ENCODE results near the gene ANGPT4. TPM values are rescaled to one million over a fixed set of nuclear protein-coding genes. Genes with fewer than 3 reads are reported as not detected.

ANGPT4 gene
- total RNA-seq, 1 donor, result not detected

DNA sequence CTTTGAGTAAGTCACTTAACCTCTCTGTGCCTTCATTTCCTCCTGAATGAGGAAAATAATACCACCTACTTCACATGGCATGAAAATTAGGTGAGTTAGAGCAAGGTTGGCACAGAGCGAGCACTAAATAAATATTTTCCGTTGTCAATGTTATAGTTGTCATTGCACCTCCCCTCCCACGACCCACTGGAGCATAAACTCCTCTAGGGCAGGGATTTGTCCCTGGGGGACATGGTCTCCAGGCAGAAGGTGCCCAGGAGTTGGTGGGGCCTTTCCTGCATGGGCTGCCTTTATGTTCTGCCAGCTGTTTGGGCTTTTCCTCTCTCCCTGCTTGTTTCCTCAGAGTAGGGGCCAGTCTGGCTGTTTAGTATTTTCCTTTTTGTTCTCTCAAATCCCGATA, 1.3 kb upstream of the ANGPT4 start:
- DNase-seq (ENCODE audit: low read depth), result no peak
- no peak overlapping the region for H3K4me3 ChIP-seq (ENCODE audit: low read depth, low read length)
- TF ChIP-seq, protein P1, sequence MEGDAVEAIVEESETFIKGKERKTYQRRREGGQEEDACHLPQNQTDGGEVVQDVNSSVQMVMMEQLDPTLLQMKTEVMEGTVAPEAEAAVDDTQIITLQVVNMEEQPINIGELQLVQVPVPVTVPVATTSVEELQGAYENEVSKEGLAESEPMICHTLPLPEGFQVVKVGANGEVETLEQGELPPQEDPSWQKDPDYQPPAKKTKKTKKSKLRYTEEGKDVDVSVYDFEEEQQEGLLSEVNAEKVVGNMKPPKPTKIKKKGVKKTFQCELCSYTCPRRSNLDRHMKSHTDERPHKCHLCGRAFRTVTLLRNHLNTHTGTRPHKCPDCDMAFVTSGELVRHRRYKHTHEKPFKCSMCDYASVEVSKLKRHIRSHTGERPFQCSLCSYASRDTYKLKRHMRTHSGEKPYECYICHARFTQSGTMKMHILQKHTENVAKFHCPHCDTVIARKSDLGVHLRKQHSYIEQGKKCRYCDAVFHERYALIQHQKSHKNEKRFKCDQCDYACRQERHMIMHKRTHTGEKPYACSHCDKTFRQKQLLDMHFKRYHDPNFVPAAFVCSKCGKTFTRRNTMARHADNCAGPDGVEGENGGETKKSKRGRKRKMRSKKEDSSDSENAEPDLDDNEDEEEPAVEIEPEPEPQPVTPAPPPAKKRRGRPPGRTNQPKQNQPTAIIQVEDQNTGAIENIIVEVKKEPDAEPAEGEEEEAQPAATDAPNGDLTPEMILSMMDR (IDR thresholded peaks at IDR 0.05; ENCODE audit: insufficient read depth, low read length), result no peak

DNA sequence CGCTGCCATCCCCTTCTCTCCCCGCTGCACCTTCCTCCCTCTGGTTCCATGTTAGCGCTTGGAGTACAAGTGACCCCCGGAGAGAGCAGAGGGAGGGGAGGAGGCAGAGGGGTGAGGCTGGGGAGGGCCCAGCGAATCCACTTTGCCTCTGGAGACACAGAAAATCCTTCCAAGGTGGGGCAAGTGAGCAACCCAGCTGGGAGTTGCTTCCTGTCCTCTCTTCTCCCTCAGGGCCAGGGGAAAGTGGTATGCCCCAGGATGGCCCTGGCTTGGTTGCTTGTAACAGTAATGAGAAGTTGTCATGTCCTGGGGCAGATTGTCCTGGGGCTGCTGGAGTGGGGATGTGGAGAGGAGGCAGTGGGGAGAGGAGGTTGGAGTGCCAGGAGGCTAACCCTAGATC, 691 bp upstream of the ANGPT4 start:
- TF ChIP-seq, protein P1 (IDR thresholded peaks at IDR 0.05; ENCODE audit: insufficient read depth, low read length), result no peak
- H3K4me3 ChIP-seq (ENCODE audit: low read depth, low read length), result no peak overlapping the region
- DNase-seq (ENCODE audit: low read depth), result no peak

DNA sequence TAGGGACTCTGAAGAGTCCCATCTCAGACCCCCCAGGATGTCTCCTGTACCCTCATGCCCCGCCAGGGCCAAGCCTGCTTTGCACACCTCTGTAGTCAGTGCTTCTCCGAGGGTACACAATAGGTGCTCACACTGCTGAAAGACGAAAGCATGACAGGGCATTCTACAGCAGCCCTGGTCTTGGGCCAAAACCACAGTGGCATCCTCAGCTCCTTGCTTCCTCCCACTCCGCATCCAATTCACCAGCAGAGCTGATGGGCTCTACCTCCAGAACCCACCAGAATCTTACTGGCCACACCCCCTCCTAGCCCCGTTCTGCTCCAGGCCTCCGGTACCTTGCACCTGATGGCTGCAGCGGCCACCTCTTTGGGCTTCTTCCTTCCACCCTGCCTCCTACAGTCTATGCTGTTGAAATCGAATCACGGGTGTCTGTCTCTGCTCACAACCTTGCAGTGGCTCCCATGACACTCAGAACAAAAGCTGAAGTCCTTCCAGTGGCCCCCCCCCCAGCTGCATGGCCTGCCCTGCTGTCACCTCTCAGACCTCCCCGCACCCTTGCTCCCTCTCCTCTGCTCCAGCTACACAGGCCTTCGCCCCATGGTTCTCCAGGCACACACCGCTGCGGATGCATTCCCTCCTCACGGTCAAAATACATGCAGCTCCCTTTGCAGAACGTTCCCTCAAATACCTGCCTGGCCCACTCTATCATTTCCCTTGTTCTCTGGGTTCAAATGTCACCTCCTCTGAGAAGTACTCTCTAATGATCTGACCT, 1.2 kb downstream of the ANGPT4 start:
- H3K4me3 ChIP-seq (ENCODE audit: low read depth, low read length), result no peak overlapping the region
- TF ChIP-seq, protein P1 (IDR thresholded peaks at IDR 0.05; ENCODE audit: insufficient read depth, low read length), result no peak
- no peak for DNase-seq (ENCODE audit: low read depth)

DNA sequence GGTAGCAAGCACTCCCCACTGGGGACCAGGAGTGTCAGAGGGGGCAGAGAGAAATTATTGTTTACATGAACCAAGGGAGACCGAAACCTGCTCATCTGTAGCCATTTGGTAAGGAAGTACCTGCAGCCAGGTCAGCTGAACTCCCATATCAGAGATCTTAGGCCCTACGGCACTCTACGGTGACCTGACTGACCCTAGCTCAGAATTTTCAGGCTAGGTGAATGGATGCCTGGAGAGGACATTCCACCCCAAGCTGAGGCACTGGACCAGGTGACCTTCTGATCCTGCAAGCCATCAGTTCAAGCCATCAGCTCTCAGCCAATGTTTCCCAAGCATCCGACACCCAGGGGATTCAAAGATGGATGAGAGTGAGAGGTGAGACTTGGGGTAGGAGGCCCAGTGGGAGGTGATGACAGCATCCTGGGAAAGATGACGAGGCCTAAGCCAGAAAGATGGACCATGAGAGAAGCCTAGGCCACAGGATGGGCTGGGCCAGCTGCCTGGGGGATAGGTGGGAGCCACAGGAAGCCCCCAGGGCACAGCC, 2.8 kb downstream of the ANGPT4 start:
- TF ChIP-seq, protein P1 (IDR thresholded peaks at IDR 0.05; ENCODE audit: insufficient read depth, low read length), result no peak
- H3K4me3 ChIP-seq (ENCODE audit: low read depth, low read length), result no peak overlapping the region
- DNase-seq (ENCODE audit: low read depth), result no peak

DNA sequence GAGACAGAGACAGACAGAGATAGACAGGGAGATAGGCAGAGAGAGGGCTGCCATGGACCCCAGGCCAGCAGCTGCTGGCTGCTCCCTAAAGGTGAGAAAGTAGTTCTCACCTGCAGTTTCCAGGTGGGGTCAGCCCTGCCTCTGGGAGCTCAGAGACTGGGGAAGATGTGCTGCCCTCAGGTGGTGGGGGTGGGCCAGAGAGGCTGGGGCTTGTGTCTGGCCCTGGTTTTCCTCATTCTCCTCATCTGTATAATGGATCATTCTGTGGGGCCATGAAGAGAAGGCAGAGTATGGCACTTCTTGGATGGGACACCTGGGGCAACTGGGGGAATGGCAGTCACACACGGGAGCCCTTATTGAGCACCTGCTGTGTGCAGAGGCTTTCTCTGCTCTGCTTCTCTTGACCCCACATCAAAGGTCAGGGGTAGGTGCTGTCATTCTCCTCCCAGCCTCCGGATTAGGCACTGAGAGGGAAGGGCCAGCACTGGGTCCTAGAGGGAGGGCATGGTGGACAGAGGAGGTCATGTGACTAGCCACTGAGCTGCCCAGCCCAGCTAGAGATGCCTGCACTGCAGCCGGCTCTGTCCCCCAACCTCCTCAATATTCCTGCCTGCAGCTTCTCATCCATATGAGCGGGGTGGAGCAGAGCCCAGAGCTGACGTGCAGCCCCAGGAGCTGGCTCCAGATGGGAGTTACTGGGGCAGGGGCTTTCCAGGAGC, 4.1 kb downstream of the ANGPT4 start:
- no peak for DNase-seq (ENCODE audit: low read depth)
- TF ChIP-seq, protein P1 (IDR thresholded peaks at IDR 0.05; ENCODE audit: insufficient read depth, low read length), result no peak
- no peak overlapping the region for H3K4me3 ChIP-seq (ENCODE audit: low read depth, low read length)

DNA sequence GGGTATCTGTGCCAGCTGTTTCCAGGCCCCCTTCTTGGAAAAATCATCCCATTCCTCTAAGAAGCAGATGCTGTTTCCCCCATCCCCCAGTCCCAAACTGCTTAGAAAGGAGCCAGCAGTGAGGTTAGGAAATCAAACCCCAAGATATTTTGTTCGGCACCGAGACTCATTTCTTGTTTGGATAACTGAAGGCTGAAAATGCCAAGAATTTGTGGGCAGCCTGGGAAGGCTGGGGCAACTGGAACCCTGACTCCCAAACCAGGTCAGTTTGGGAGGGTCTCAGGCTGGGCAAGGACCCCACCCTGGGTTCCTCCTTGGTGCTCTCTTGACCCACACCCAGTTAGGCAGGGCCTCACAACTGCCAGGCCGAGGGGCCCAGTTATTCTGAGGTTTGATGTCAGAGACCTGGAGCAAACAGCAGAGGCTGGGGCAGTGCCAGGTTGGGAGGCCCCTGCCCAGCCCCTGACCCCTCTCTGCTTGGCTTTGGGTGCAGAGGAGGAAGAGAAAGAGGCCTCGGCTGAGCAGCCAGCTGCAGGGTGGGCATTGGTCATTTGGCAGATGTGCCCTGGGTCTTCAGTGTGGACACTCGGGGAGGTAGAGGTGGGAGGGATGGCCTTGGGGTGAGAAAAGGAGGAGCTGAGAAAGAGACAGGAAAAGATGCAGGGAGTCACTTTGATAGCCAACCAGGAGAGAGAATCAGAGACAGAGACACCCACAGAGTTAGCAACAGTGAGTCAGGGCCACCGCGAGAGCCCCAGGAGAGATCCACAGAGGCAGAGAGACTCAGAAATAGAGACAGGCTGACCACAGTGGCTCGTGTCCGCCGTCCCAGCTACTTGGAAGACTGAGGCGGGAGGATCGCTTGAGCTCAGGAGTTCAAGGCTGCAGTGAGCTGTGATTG, 5.0 kb downstream of the ANGPT4 start:
- TF ChIP-seq, protein P1 (IDR thresholded peaks at IDR 0.05; ENCODE audit: insufficient read depth, low read length), result no peak
- DNase-seq (ENCODE audit: low read depth), result peak; percentile 52
- no peak overlapping the region for H3K4me3 ChIP-seq (ENCODE audit: low read depth, low read length)
